Measurements from ENCODE around the gene CEP72.

CEP72 gene

DNA sequence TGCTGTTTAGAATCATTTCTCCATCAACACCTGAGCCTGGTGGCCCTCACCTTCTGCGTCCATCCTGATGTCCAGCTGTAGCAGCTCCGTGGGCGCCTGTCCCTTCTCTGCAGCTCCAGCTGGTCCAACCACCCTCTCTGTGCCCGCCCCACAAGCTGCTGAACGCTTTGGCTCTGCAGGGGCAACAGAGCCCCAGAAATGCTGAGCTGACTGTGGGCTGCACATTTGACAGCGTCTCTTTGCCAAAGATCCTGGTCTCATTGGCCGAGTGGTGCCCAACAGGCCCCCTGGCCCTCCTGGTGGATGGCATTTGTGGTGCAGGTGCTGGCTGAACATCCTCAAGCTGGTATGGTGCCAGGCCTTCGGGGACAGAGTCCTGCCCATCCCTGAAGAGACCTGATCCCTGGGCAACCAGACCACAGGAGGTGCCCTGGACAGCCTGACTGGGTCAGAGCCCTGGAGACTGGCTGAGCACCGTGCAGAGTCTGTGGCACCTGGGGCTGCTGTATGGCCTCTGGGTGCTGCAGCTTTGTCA lies 25.3 kb upstream of the CEP72 start:
- TF ChIP-seq CTCF (conservative IDR thresholded peaks at IDR 0.05; ENCODE audit: low read depth, low read length): no peak
- no peaks in the 10 kb centered on the region for H4K20me1 ChIP-seq (ENCODE audit: insufficient read depth)
- peaks cover 13% of the 10 kb centered on the region for H3K4me1 ChIP-seq (ENCODE audit: low read depth, poor library complexity, severe bottlenecking)
- H3K4me3 ChIP-seq (IDR thresholded peaks at IDR 0.05; ENCODE audit: insufficient read depth, low read depth, low read length): no peak overlapping the region
- H3K4me2 ChIP-seq: no peak overlapping the region
- no peak overlapping the region for H3K27ac ChIP-seq
- no peaks in the 10 kb centered on the region for H3K79me2 ChIP-seq (ENCODE audit: insufficient read depth, low read depth)
- no peak overlapping the region for H2AFZ ChIP-seq (ENCODE audit: low read depth)
- no peak overlapping the region for H3K9ac ChIP-seq
- peaks cover 27% of the 10 kb centered on the region for H3K27me3 ChIP-seq (ENCODE audit: insufficient read depth, low read depth)
- no peaks in the 10 kb centered on the region for H3K36me3 ChIP-seq (ENCODE audit: insufficient read depth)

DNA sequence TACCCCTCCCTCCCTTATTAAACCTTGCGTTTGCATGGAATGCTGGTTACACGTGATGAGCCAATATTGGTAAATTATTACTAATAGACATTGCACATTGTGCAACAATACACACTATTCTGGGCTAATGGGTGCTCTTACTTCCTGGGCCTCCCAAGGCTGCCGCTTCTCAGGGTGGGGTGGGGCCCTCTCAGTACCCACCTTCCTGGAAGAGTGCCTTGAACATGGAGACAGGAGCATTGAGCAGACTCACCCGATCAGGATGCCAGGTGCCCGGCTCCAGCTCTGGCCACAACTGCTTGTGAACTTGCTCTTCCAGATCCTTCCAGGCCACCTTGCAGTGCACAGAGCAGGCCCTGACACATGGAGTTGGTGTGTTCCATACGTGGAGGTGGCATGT lies 24.7 kb upstream of the CEP72 start:
- H3K4me1 ChIP-seq (ENCODE audit: low read depth, poor library complexity, severe bottlenecking): peaks cover 13% of the 10 kb centered on the region
- H4K20me1 ChIP-seq (ENCODE audit: insufficient read depth): no peaks in the 10 kb centered on the region
- no peak for TF ChIP-seq CTCF (conservative IDR thresholded peaks at IDR 0.05; ENCODE audit: low read depth, low read length)
- no peak overlapping the region for H3K9ac ChIP-seq
- no peaks in the 10 kb centered on the region for H3K36me3 ChIP-seq (ENCODE audit: insufficient read depth)
- H2AFZ ChIP-seq (ENCODE audit: low read depth): no peak overlapping the region
- H3K27ac ChIP-seq: no peak overlapping the region
- H3K27me3 ChIP-seq (ENCODE audit: insufficient read depth, low read depth): peaks cover 21% of the 10 kb centered on the region
- H3K4me3 ChIP-seq (IDR thresholded peaks at IDR 0.05; ENCODE audit: insufficient read depth, low read depth, low read length): no peak overlapping the region
- H3K79me2 ChIP-seq (ENCODE audit: insufficient read depth, low read depth): no peaks in the 10 kb centered on the region
- no peak overlapping the region for H3K4me2 ChIP-seq

DNA sequence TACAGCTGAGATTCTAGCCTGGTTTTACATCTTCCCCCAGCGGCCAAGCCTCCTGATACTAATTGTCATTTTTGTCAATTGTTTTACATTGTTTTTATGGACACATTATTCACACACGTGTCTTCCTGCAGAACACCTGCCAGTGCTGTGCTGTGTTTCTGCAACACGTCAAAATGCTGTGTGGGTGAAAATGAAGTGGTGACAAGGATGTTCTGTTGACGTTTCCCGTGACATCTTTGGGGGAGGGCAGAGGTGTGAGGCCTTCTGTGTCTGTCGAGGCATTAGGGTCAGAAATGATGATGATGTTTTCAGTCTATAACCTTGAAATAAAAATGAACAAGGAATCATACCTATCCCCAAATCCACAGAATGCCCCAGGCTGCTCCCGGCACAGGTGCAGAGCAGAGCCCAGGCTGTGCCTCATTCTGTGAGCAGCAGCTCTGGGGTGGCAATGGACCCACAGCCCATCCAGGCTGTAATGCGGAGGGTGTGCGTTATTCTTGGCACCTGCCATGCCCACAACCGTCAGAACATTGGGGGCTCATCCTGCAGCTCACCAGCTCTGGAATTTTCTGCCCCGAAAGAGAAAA lies 23.6 kb upstream of the CEP72 start:
- H2AFZ ChIP-seq (ENCODE audit: low read depth): no peak overlapping the region
- TF ChIP-seq CTCF (conservative IDR thresholded peaks at IDR 0.05; ENCODE audit: low read depth, low read length): no peak

DNA sequence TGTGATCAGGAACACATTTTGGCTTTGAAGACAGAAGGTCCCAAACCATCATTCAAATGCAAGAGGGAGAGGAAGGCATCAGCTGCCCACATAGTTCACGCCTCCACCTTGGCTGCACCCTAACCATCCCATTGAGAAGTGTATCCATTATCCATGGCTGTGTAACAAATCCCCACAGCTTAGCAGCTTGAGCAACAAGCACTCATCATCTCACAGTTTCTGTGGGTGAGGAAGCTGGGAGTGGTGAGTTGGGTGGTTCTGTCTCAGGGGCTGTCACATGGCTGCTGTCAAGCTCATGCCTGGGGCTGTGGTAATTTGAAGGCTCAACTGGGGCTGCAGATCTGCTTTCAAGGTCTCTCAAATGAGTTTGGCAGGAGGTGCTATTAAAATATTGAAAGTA lies 23.0 kb upstream of the CEP72 start:
- peaks cover 13% of the 10 kb centered on the region for H3K4me1 ChIP-seq (ENCODE audit: low read depth, poor library complexity, severe bottlenecking)
- no peak overlapping the region for H3K4me3 ChIP-seq (IDR thresholded peaks at IDR 0.05; ENCODE audit: insufficient read depth, low read depth, low read length)
- H4K20me1 ChIP-seq (ENCODE audit: insufficient read depth): no peaks in the 10 kb centered on the region
- H3K36me3 ChIP-seq (ENCODE audit: insufficient read depth): no peaks in the 10 kb centered on the region
- no peaks in the 10 kb centered on the region for H3K79me2 ChIP-seq (ENCODE audit: insufficient read depth, low read depth)
- peaks cover 8% of the 10 kb centered on the region; the same call in 1 of the 2 replicates for H3K27me3 ChIP-seq (ENCODE audit: insufficient read depth, low read depth)
- no peak for TF ChIP-seq CTCF (conservative IDR thresholded peaks at IDR 0.05; ENCODE audit: low read depth, low read length)
- no peak overlapping the region for H3K27ac ChIP-seq
- H3K4me2 ChIP-seq: no peak overlapping the region
- H3K9ac ChIP-seq: no peak overlapping the region
- H2AFZ ChIP-seq (ENCODE audit: low read depth): no peak overlapping the region

More for the DNA sequence above, 23.6 kb upstream of the CEP72 start:
- Histone ChIP-seq H3K9ac (no peak overlapping the region), H3K27me3 (ENCODE audit: insufficient read depth, low read depth) (peaks cover 10% of the 10 kb centered on the region), H3K27ac (no peak overlapping the region), H3K36me3 (ENCODE audit: insufficient read depth) (no peaks in the 10 kb centered on the region), H3K4me1 (ENCODE audit: low read depth, poor library complexity, severe bottlenecking) (peaks cover 13% of the 10 kb centered on the region), H3K4me3 (IDR thresholded peaks at IDR 0.05; ENCODE audit: insufficient read depth, low read depth, low read length) (no peak overlapping the region), H3K4me2 (no peak overlapping the region), H3K79me2 (ENCODE audit: insufficient read depth, low read depth) (no peaks in the 10 kb centered on the region), H4K20me1 (ENCODE audit: insufficient read depth) (no peaks in the 10 kb centered on the region)

Measured in KMS-11 (cell line).